ENCODE data around the gene GPRC5B.

Gene GPRC5B

GRCh38 chr16:19844945-19845641 lies 39.6 kb downstream of the GPRC5B start:
- DNase-seq: no peak

GRCh38 chr16:19843371-19843770 lies 41.3 kb downstream of the GPRC5B start:
- DNase-seq: no peak

GRCh38 chr16:19842426-19843157 lies 42.1 kb downstream of the GPRC5B start:
- no peak for DNase-seq

GRCh38 chr16:19841184-19841583 lies 43.5 kb downstream of the GPRC5B start:
- no peak for DNase-seq

- DNase-seq: no peak
Measured at GRCh38 chr16:19840524-19841110, 44.0 kb downstream of the GPRC5B start.

- DNase-seq: no peak
Measured at GRCh38 chr16:19837984-19838707, 46.5 kb downstream of the GPRC5B start.

- DNase-seq: no peak
Measured at GRCh38 chr16:19837331-19837980, 47.2 kb downstream of the GPRC5B start.

GRCh38 chr16:19835968-19836421 lies 48.7 kb downstream of the GPRC5B start:
- no peak for DNase-seq

GRCh38 chr16:19835196-19835595 lies 49.5 kb downstream of the GPRC5B start:
- DNase-seq: no peak

GRCh38 chr16:19833581-19833980 lies 51.1 kb downstream of the GPRC5B start:
- DNase-seq: no peak

- no peak for DNase-seq
Measured at GRCh38 chr16:19833176-19833575, 51.5 kb downstream of the GPRC5B start.

GRCh38 chr16:19831678-19832077 lies 53.0 kb downstream of the GPRC5B start:
- DNase-seq: no peak

- DNase-seq: no peak
Measured at GRCh38 chr16:19830902-19831560, 53.6 kb downstream of the GPRC5B start.

GRCh38 chr16:19829844-19830692 lies 54.6 kb downstream of the GPRC5B start:
- no peak for DNase-seq

GRCh38 chr16:19824216-19824615 lies 60.4 kb downstream of the GPRC5B start:
- DNase-seq: no peak

GRCh38 chr16:19823322-19823721 lies 61.3 kb downstream of the GPRC5B start:
- no peak for DNase-seq

- no peak for DNase-seq
Measured at GRCh38 chr16:19822533-19822932, 62.1 kb downstream of the GPRC5B start.

- DNase-seq: no peak
Measured at GRCh38 chr16:19817875-19818274, 66.8 kb downstream of the GPRC5B start.

- no peak for DNase-seq
Measured at GRCh38 chr16:19817122-19817521, 67.5 kb downstream of the GPRC5B start.

GRCh38 chr16:19815418-19815817 lies 69.2 kb downstream of the GPRC5B start:
- no peak for DNase-seq

GRCh38 chr16:19812986-19813385 lies 71.7 kb downstream of the GPRC5B start:
- no peak for DNase-seq

Measured in right kidney (tissue), 1 donor.